LNCaP clone FGC (cell line): ENCODE data around the gene NELFA.

ENCODE experiments used
- DNase-seq: peaks from one replicate; pipeline ENCODE4 v3.0.0-alpha.2; 2011; ENCODE audit warnings: low read depth
- H3K4me3 ChIP-seq: 2 replicates; pipeline ENCODE4 v1.5.1; 2011; ENCODE audit warnings: mild to moderate bottlenecking, low read depth, low read length, control low read depth
- TF ChIP-seq, protein P1 (sequence below): IDR thresholded peaks from 2 replicates; pipeline ENCODE4 v1.5.1; 2012; ENCODE audit warnings: mild to moderate bottlenecking; ENCODE audit not compliant: control insufficient read depth, insufficient read depth; ENCODE audit errors: extremely low read depth

Gene NELFA

DNA sequence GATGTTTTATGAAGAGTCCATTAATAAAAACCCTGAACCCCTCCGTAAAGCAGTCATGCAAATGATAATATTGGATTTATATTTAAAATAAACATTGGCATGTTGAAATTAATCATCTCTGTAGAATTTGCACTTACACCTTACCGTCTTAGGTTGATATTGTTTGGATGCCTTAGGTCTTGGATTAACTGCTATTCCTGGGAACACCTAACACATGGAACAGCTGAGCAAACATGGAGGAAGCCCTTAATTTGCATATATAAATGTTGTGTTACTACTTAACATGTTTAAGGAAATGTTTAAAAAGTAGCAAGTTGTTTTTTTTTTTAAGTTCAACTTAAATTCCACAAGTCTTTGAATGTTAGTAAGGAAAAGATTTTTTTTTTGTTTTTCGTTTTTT is 75.1 kb downstream of the NELFA start:
- TF ChIP-seq, protein P1, sequence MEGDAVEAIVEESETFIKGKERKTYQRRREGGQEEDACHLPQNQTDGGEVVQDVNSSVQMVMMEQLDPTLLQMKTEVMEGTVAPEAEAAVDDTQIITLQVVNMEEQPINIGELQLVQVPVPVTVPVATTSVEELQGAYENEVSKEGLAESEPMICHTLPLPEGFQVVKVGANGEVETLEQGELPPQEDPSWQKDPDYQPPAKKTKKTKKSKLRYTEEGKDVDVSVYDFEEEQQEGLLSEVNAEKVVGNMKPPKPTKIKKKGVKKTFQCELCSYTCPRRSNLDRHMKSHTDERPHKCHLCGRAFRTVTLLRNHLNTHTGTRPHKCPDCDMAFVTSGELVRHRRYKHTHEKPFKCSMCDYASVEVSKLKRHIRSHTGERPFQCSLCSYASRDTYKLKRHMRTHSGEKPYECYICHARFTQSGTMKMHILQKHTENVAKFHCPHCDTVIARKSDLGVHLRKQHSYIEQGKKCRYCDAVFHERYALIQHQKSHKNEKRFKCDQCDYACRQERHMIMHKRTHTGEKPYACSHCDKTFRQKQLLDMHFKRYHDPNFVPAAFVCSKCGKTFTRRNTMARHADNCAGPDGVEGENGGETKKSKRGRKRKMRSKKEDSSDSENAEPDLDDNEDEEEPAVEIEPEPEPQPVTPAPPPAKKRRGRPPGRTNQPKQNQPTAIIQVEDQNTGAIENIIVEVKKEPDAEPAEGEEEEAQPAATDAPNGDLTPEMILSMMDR, result no peak
- no peak overlapping the region for H3K4me3 ChIP-seq
- DNase-seq, result peak; percentile 35

GRCh38 chr4:1932736-1933135 is 76.0 kb downstream of the NELFA start:
- no peak for DNase-seq
- TF ChIP-seq, protein P1, result no peak
- no peak overlapping the region for H3K4me3 ChIP-seq
